Activated T-cell treated with anti-CD3 and anti-CD28 coated beads for 1 hour (primary cell): ENCODE results near the gene NPIPB8.
"Not testable (repeated sequence)": the region's sequence is repeated elsewhere in the genome, so short reads cannot be mapped to it uniquely, and the experiment has no call there.

Source experiments
- DNase-seq: peaks from one replicate; pipeline ENCODE4 v3.0.0-alpha.2; 2020; ENCODE audit warnings: low read depth

Gene NPIPB8

GRCh38 chr16:28636093-28636823 is 1.6 kb upstream of the NPIPB8 start:
- DNase-seq: not testable (repeated sequence)

- not testable (repeated sequence) for DNase-seq
Observed at GRCh38 chr16:28638359-28638758, 494 bp downstream of the NPIPB8 start.

- DNase-seq: not testable (repeated sequence)
Observed at GRCh38 chr16:28639959-28640358, 2.1 kb downstream of the NPIPB8 start.

GRCh38 chr16:28666264-28666663 is 28.4 kb downstream of the NPIPB8 start:
- not testable (repeated sequence) for DNase-seq

GRCh38 chr16:28667480-28667879 is 29.6 kb downstream of the NPIPB8 start:
- not testable (repeated sequence) for DNase-seq

GRCh38 chr16:28668199-28668598 is 30.3 kb downstream of the NPIPB8 start:
- not testable (repeated sequence) for DNase-seq

GRCh38 chr16:28688327-28688952 is 50.6 kb downstream of the NPIPB8 start:
- DNase-seq: not testable (repeated sequence)

- DNase-seq: not testable (repeated sequence)
Observed at GRCh38 chr16:28689425-28689824, 51.6 kb downstream of the NPIPB8 start.

- DNase-seq: not testable (repeated sequence)
Observed at GRCh38 chr16:28691722-28692121, 53.9 kb downstream of the NPIPB8 start.

GRCh38 chr16:28693257-28693950 is 55.5 kb downstream of the NPIPB8 start:
- not testable (repeated sequence) for DNase-seq

GRCh38 chr16:28699792-28700191 is 61.9 kb downstream of the NPIPB8 start:
- DNase-seq: not testable (repeated sequence)

- DNase-seq: not testable (repeated sequence)
Observed at GRCh38 chr16:28700349-28700748, 62.5 kb downstream of the NPIPB8 start.

GRCh38 chr16:28701384-28701783 is 63.5 kb downstream of the NPIPB8 start:
- not testable (repeated sequence) for DNase-seq

GRCh38 chr16:28704246-28704645 is 66.4 kb downstream of the NPIPB8 start:
- DNase-seq: not testable (repeated sequence)
